Measurements from ENCODE around the gene CMTM8. TPM values are rescaled to one million over a fixed set of nuclear protein-coding genes. Genes with fewer than 3 reads are reported as not detected.

Gene CMTM8
- polyA plus RNA-seq, 6 donors from 2014 or later, result 0.44 to 1.3 (median 0.53) TPM; not detected in 1

- Mint-ChIP-seq H3K9me3 (no peaks in the 10 kb centered on the region), H3K4me1 (peaks cover 4 to 6% (median 6%) of the 10 kb centered on the region in 3 donors), H3K27me3 (peaks cover 4 to 15% (median 10%) of the 10 kb centered on the region in 3 donors), H3K27ac (no peak overlapping the region), H3K36me3 (no peaks in the 10 kb centered on the region), H3K4me3 (peak overlapping the region in 1 of 8 donors; percentile 1)
- DNase-seq (no peak), ATAC-seq (ENCODE audit: low read depth in 2 of 2) (no peak)
Measured at GRCh38 chr3:32306072-32306471, 67.6 kb downstream of the CMTM8 start.

DNA sequence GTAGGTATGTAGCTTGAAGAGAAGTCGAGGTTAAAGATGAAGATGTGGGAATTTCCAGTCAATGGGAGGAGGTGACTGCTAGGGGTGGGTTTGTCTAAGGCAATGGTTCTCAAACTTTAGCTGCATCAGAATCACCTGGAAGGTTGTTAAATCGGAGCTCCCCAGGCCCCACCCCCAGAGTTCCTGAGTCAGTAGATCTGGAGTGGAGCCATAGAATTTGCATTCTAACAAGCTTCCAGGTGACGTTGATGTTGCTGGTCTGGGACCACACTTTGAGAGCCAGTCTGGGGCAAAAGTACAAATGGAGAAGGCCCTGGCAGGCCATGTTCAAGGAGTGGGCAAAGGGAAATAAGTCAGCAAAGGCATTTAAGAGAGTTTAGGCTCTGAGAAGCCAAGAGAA, 69.1 kb downstream of the CMTM8 start:
- no peak for ATAC-seq (ENCODE audit: low read depth in 2 of 2)
- no peak overlapping the region for H3K27ac Mint-ChIP-seq
- no peaks in the 10 kb centered on the region for H3K9me3 Mint-ChIP-seq
- H3K36me3 Mint-ChIP-seq, result no peaks in the 10 kb centered on the region
- H3K4me3 Mint-ChIP-seq, result no peak overlapping the region
- H3K27me3 Mint-ChIP-seq, result peaks cover 17 to 24% (median 20%) of the 10 kb centered on the region in 3 donors
- H3K4me1 Mint-ChIP-seq, result peaks cover 4 to 8% (median 6%) of the 10 kb centered on the region in 3 donors
- no peak for DNase-seq

GRCh38 chr3:32308378-32308777, 69.9 kb downstream of the CMTM8 start:
- no peaks in the 10 kb centered on the region for H3K36me3 Mint-ChIP-seq
- H3K4me1 Mint-ChIP-seq, result peaks cover 4 to 9% (median 6%) of the 10 kb centered on the region in 3 donors
- no peak for DNase-seq
- H3K27ac Mint-ChIP-seq, result peak overlapping the region in 2 of 6 donors; percentile 7 to 19
- no peaks in the 10 kb centered on the region for H3K9me3 Mint-ChIP-seq
- no peak for ATAC-seq (ENCODE audit: low read depth in 2 of 2)
- H3K4me3 Mint-ChIP-seq, result no peak overlapping the region
- peaks cover 20 to 24% (median 24%) of the 10 kb centered on the region in 3 donors for H3K27me3 Mint-ChIP-seq

GRCh38 chr3:32309654-32310242, 71.3 kb downstream of the CMTM8 start:
- H3K27me3 Mint-ChIP-seq, result peaks cover 20 to 30% (median 24%) of the 10 kb centered on the region in 3 donors
- no peaks in the 10 kb centered on the region for H3K9me3 Mint-ChIP-seq
- no peak overlapping the region for H3K4me3 Mint-ChIP-seq
- no peak for DNase-seq
- peaks cover 4 to 15% (median 9%) of the 10 kb centered on the region in 3 donors for H3K4me1 Mint-ChIP-seq
- no peak for ATAC-seq (ENCODE audit: low read depth in 2 of 2)
- H3K36me3 Mint-ChIP-seq, result no peaks in the 10 kb centered on the region
- H3K27ac Mint-ChIP-seq, result no peak overlapping the region

DNA sequence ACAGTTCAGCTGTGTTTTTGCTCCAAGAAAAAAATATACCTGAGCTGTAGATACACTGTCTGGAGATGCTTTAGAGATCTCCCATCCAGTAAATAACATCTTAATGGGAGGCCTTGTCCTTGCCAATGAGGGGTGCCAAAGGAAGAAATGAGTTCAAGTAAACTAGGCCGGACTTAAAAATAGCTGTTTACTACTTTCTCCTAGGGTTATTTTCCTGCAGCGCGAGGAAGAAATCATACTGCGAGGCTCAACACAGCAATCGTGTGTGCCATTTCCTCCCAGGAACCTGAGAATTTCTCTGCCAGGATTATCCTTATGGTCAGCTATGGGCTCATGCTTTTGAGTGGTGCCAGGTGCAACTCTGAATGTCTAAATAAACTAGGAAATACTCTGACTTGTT, 71.9 kb downstream of the CMTM8 start:
- DNase-seq (no peak), ATAC-seq (ENCODE audit: low read depth in 2 of 2) (no peak)
- H3K9me3 Mint-ChIP-seq, result no peaks in the 10 kb centered on the region
- H3K27me3 Mint-ChIP-seq, result peaks cover 20 to 30% (median 24%) of the 10 kb centered on the region in 3 donors
- peaks cover 4 to 15% (median 7%) of the 10 kb centered on the region in 3 donors for H3K4me1 Mint-ChIP-seq
- no peak overlapping the region for H3K27ac Mint-ChIP-seq
- no peaks in the 10 kb centered on the region for H3K36me3 Mint-ChIP-seq
- no peak overlapping the region for H3K4me3 Mint-ChIP-seq

DNA sequence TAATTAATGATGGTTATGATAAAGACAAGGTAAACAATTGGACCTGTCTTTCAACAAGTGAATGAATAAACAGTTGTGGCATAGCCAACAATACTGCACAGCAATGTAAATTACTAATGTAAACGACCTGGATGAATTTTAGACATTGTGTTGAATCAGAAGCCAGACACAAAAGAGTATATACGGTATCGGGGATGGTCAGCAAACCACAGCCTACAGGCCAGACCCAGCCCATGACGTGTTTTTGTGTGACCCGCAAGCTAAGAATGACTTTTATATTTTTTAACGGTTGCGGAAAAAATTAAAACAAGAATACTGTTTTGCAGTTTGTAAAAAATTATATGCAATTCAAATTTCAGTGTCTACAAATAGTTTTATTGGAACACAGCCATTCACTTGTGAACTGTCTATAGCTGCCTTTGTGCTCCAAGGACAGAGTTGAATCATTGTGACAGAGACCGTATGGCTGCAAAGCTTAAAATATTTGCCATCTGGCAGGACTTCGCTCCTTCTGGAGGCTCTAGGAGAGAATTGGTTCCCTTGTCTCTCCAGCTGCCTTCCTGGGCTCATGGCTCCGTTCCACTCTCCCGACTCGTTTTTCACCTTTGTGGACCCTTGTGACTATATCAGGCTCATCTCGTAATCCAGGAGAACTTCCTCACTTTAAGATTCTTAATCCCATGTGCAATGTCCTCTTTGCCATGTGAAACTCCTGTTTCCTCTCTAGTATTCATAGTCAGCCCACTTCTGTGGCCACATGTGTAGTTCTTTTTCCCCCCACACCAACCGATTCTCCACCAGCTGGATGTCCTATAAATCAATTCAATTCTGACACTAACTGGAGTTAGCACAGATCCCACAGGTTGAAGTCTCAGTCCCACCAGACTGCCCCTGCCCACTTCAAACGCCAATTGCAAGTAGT, 72.7 kb downstream of the CMTM8 start:
- H3K9me3 Mint-ChIP-seq, result no peaks in the 10 kb centered on the region
- ATAC-seq (ENCODE audit: low read depth in 2 of 2), result no peak
- peak overlapping the region in 1 of 6 donors; percentile 8 for H3K27ac Mint-ChIP-seq
- DNase-seq, result no peak
- no peak overlapping the region for H3K4me3 Mint-ChIP-seq
- peaks cover 4 to 15% (median 7%) of the 10 kb centered on the region in 3 donors for H3K4me1 Mint-ChIP-seq
- no peaks in the 10 kb centered on the region for H3K36me3 Mint-ChIP-seq
- H3K27me3 Mint-ChIP-seq, result peaks cover 20 to 30% (median 23%) of the 10 kb centered on the region in 3 donors

DNA sequence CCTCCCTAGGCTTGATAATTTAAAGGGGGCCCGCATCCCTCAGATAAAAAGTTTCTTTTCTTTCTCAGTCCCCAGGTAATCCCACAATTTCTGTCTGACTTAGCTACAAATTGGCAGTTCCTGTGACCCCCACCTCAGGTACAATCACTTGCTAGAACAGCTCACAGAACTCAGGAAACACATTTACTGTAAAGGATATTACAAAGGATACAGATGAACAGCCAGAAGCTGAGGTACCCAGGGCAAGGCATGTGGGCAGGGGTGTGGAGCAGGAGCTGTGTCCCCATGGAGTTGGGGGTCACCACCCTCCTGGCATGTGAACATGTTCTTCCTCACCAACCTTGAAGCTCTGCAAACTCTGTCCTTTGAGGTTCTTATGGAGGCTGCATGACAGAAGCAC, 73.8 kb downstream of the CMTM8 start:
- Mint-ChIP-seq H3K4me3 (no peak overlapping the region), H3K9me3 (no peaks in the 10 kb centered on the region), H3K27me3 (peaks cover 14 to 26% (median 15%) of the 10 kb centered on the region in 3 donors), H3K4me1 (peaks cover 3 to 15% (median 7%) of the 10 kb centered on the region in 3 donors), H3K36me3 (no peaks in the 10 kb centered on the region), H3K27ac (peak overlapping the region in 1 of 6 donors; percentile 26)
- ATAC-seq (ENCODE audit: low read depth in 2 of 2) (no peak), DNase-seq (no peak)

GRCh38 chr3:32313169-32313568, 74.7 kb downstream of the CMTM8 start:
- DNase-seq, result no peak
- peaks cover 9 to 26% (median 11%) of the 10 kb centered on the region in 3 donors for H3K27me3 Mint-ChIP-seq
- H3K9me3 Mint-ChIP-seq, result no peaks in the 10 kb centered on the region
- peak overlapping the region in 1 of 6 donors; percentile 40 for H3K27ac Mint-ChIP-seq
- H3K4me1 Mint-ChIP-seq, result peaks cover 0 to 15% (median 7%) of the 10 kb centered on the region in 3 donors
- ATAC-seq (ENCODE audit: low read depth in 2 of 2), result no peak
- H3K36me3 Mint-ChIP-seq, result no peaks in the 10 kb centered on the region
- H3K4me3 Mint-ChIP-seq, result no peak overlapping the region

- DNase-seq (no peak), ATAC-seq (ENCODE audit: low read depth in 2 of 2) (no peak)
- H3K27me3 Mint-ChIP-seq, result peaks cover 9 to 26% (median 11%) of the 10 kb centered on the region in 3 donors
- peaks cover 0 to 15% (median 7%) of the 10 kb centered on the region in 3 donors for H3K4me1 Mint-ChIP-seq
- H3K27ac Mint-ChIP-seq, result peak overlapping the region in 4 of 6 donors; percentile 16 to 52 (median 37)
- H3K4me3 Mint-ChIP-seq, result no peak overlapping the region
- H3K9me3 Mint-ChIP-seq, result no peaks in the 10 kb centered on the region
- no peaks in the 10 kb centered on the region for H3K36me3 Mint-ChIP-seq
Measured at GRCh38 chr3:32313723-32314473, 75.4 kb downstream of the CMTM8 start.

GRCh38 chr3:32315441-32315840, 77.0 kb downstream of the CMTM8 start:
- H3K27ac Mint-ChIP-seq, result no peak overlapping the region

DNA sequence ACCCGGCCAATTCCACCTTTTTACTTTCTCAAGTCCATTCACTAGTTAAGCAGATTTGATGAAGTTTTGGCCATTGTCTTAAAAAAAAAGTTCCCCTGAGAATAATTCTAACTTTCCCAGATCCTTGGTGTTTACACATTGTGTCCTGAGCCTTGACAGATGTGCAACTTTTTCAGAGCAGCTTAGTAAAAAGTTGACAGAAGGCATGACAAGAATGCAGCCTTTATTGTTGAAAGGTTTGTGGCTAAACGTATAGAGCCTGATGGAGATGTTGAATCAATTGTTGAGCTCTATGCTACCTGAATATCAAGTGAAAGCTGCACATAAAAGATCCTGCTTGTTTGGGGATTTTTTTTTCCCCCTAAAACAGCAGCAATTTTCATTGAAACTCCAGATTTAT, 77.8 kb downstream of the CMTM8 start:
- H3K4me1 Mint-ChIP-seq, result peaks cover 8 to 20% (median 11%) of the 10 kb centered on the region in 3 donors
- peaks cover 7 to 41% (median 16%) of the 10 kb centered on the region in 3 donors for H3K27me3 Mint-ChIP-seq

More at GRCh38 chr3:32315441-32315840, 77.0 kb downstream of the CMTM8 start:
- H3K4me3 Mint-ChIP-seq, result no peak overlapping the region
- H3K4me1 Mint-ChIP-seq, result peaks cover 0 to 11% (median 4%) of the 10 kb centered on the region in 3 donors
- DNase-seq, result no peak
- H3K27me3 Mint-ChIP-seq, result peaks cover 9 to 36% (median 11%) of the 10 kb centered on the region in 3 donors
- H3K36me3 Mint-ChIP-seq, result no peaks in the 10 kb centered on the region
- no peak for ATAC-seq (ENCODE audit: low read depth in 2 of 2)
- H3K9me3 Mint-ChIP-seq, result no peaks in the 10 kb centered on the region

DNA sequence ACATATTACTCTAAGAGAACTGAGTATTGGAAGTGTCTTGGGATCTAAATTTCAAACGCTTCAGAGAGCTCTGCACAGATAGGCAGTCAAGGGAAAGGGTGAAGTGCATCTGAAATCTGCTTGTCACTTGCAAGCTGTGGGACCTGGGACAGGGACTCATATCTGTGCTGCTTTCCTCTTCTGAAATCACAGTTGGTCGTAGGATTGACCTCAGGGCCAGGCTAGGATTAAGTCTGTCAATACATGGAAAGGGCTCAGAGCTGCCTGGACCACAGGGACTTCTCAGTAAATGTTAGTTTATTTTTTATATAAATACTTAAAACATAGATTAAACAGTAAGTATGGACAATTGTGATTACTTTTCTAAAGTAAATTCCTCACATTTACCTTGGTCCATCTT, 78.5 kb downstream of the CMTM8 start:
- ATAC-seq (ENCODE audit: low read depth in 2 of 2), result no peak
- DNase-seq, result no peak
- no peak overlapping the region for H3K4me3 Mint-ChIP-seq
- peaks cover under 1 to 37% (median 9%) of the 10 kb centered on the region in 3 donors for H3K27me3 Mint-ChIP-seq
- no peak overlapping the region for H3K27ac Mint-ChIP-seq
- no peaks in the 10 kb centered on the region for H3K9me3 Mint-ChIP-seq
- peaks cover 8 to 20% (median 15%) of the 10 kb centered on the region in 3 donors for H3K4me1 Mint-ChIP-seq
- H3K36me3 Mint-ChIP-seq, result no peaks in the 10 kb centered on the region

More for the DNA sequence above, 77.8 kb downstream of the CMTM8 start:
- ATAC-seq (ENCODE audit: low read depth in 2 of 2) (no peak), DNase-seq (no peak)
- Mint-ChIP-seq H3K4me3 (no peak overlapping the region), H3K27ac (no peak overlapping the region), H3K9me3 (no peaks in the 10 kb centered on the region), H3K36me3 (no peaks in the 10 kb centered on the region)

GRCh38 chr3:32319607-32320006, 81.1 kb downstream of the CMTM8 start:
- ATAC-seq (ENCODE audit: low read depth in 2 of 2), result no peak
- no peaks in the 10 kb centered on the region for H3K36me3 Mint-ChIP-seq
- H3K9me3 Mint-ChIP-seq, result no peaks in the 10 kb centered on the region

More at GRCh38 chr3:32319607-32320006, 81.1 kb downstream of the CMTM8 start:
- DNase-seq, result no peak
- Mint-ChIP-seq H3K27me3 (peaks cover 0 to 21% (median 6%) of the 10 kb centered on the region in 3 donors), H3K27ac (no peak overlapping the region), H3K4me1 (peaks cover 8 to 13% (median 11%) of the 10 kb centered on the region in 3 donors), H3K4me3 (no peak overlapping the region)
